Neutrophil (primary cell): ENCODE data around the gene RNMT.

Experiments
- H3K27ac ChIP-seq: fragments of 200-600 bp; sonication (generic); 2 replicates; pipeline ENCODE4 v1.5.1; 2016; ENCODE audit warnings: mild to moderate bottlenecking, moderate library complexity
- H3K27me3 ChIP-seq: fragments of 200-600 bp; sonication (generic); 2 replicates; pipeline ENCODE4 v1.6.0; 2016; ENCODE audit warnings: mild to moderate bottlenecking
- H3K36me3 ChIP-seq: fragments of 200-600 bp; sonication (generic); 2 replicates; pipeline ENCODE4 v1.5.1; 2017
- H3K4me1 ChIP-seq, 2 experiments: fragments of 200-600 bp in 1 of 2; sonication (generic) in 1 of 2; 1 replicate in 1 of 2; 2 replicates in 1 of 2; pipeline versions ENCODE4 v1.5.1 to v1.6.1; 2013 to 2016; ENCODE audit warnings: low read depth in 1 of 2, low read length in 1 of 2, mild to moderate bottlenecking in 1 of 2, moderate library complexity in 1 of 2; ENCODE audit not compliant: control insufficient read depth in 1 of 2, insufficient read depth in 1 of 2
- H3K4me3 ChIP-seq, 2 experiments: fragments of 200-600 bp in 1 of 2; sonication (generic) in 1 of 2; 1 replicate in 1 of 2; 2 replicates in 1 of 2; pipeline ENCODE4 v1.5.1; 2013 to 2016; ENCODE audit warnings: low read depth in 1 of 2, low read length in 1 of 2, mild to moderate bottlenecking in 1 of 2, moderate library complexity in 1 of 2
- H3K9me3 ChIP-seq: fragments of 200-600 bp; sonication (generic); 2 replicates; pipeline ENCODE4 v1.5.1; 2016
- CTCF ChIP-seq: fragments of 200-600 bp; sonication (generic); IDR thresholded peaks from 2 replicates; pipeline ENCODE4 v1.5.1; 2016; ENCODE audit warnings: antibody characterized with exemption

RNMT gene

GRCh38 chr18:13760047-13760446 lies 33.6 kb downstream of the RNMT start:
- H3K27me3 ChIP-seq, result no peaks in the 10 kb centered on the region
- TF ChIP-seq CTCF, result no peak
- peaks cover 21% of the 10 kb centered on the region for H3K36me3 ChIP-seq
- no peaks in the 10 kb centered on the region for H3K4me1 ChIP-seq
- no peaks in the 10 kb centered on the region for H3K9me3 ChIP-seq
- H3K4me3 ChIP-seq, result no peak overlapping the region
- H3K27ac ChIP-seq, result no peak overlapping the region

- Histone ChIP-seq H3K27ac (no peak overlapping the region), H3K27me3 (no peaks in the 10 kb centered on the region), H3K4me3 (no peak overlapping the region), H3K4me1 (no peaks in the 10 kb centered on the region), H3K9me3 (no peaks in the 10 kb centered on the region), H3K36me3 (peaks cover 6% of the 10 kb centered on the region)
- no peak for TF ChIP-seq CTCF
Measured at GRCh38 chr18:13762690-13763439, 36.4 kb downstream of the RNMT start.

GRCh38 chr18:13775058-13775457 lies 48.6 kb downstream of the RNMT start:
- TF ChIP-seq CTCF, result no peak
- H3K9me3 ChIP-seq, result no peaks in the 10 kb centered on the region
- no peak overlapping the region for H3K4me3 ChIP-seq
- no peaks in the 10 kb centered on the region for H3K27me3 ChIP-seq
- no peaks in the 10 kb centered on the region for H3K36me3 ChIP-seq
- no peak overlapping the region for H3K27ac ChIP-seq
- no peaks in the 10 kb centered on the region for H3K4me1 ChIP-seq

- Histone ChIP-seq H3K27me3 (peaks cover 9% of the 10 kb centered on the region), H3K9me3 (no peaks in the 10 kb centered on the region)
- TF ChIP-seq CTCF, result no peak
Measured at GRCh38 chr18:13791181-13791580, 64.7 kb downstream of the RNMT start.

GRCh38 chr18:13793819-13794218 lies 67.3 kb downstream of the RNMT start:
- Histone ChIP-seq H3K4me3 (no peak overlapping the region), H3K27ac (no peak overlapping the region), H3K36me3 (no peaks in the 10 kb centered on the region), H3K27me3 (peaks cover 32% of the 10 kb centered on the region), H3K4me1 (no peaks in the 10 kb centered on the region), H3K9me3 (no peaks in the 10 kb centered on the region)
- TF ChIP-seq CTCF, result no peak

More at GRCh38 chr18:13791181-13791580, 64.7 kb downstream of the RNMT start:
- Histone ChIP-seq H3K4me3 (no peak overlapping the region), H3K27ac (no peak overlapping the region), H3K36me3 (no peaks in the 10 kb centered on the region), H3K4me1 (no peaks in the 10 kb centered on the region)
